T47D (cell line): ENCODE data around the gene VAV1.
"Not testable (repeated sequence)": the region's sequence is repeated elsewhere in the genome, so short reads cannot be mapped to it uniquely, and the experiment has no call there.

Experiments used
- DNase-seq, 2 experiments: peaks; one replicate each; pipeline versions ENCODE4 v3.0.0 to v3.0.0-alpha.2; 2011 to 2012; ENCODE audit warnings: low read depth in 1 of 2, low spot score in 1 of 2
- JUND ChIP-seq: IDR thresholded peaks from 2 replicates; pipeline ENCODE4 v1.6.1; 2012; ENCODE audit warnings: low read depth
- in situ Hi-C: cut with HindIII; loops from 2 replicates; pipeline ENCODE4 v1.10.0; 2016; ENCODE audit warnings: low sequenced_read_pairs, low pct_unique_long_range_greater_than_20kb

VAV1 gene

GRCh38 chr19:6753178-6754031 is 19.1 kb upstream of the VAV1 start:
- in situ Hi-C loops, result no loop called here
- no peak for TF ChIP-seq JUND
- DNase-seq, result peak; percentile 62 to 72

GRCh38 chr19:6754136-6754535 is 18.4 kb upstream of the VAV1 start:
- no peak for TF ChIP-seq JUND
- DNase-seq, result no peak
- in situ Hi-C loops, result no loop called here

- no peak for DNase-seq
- TF ChIP-seq JUND, result no peak
- in situ Hi-C loops, result no loop called here
These were observed 17.6 kb upstream of the VAV1 start for GRCh38 chr19:6754653-6755463.

- TF ChIP-seq JUND, result no peak
- no peak for DNase-seq
- in situ Hi-C loops, result no loop called here
These were observed 11.9 kb upstream of the VAV1 start for GRCh38 chr19:6760606-6761005.

GRCh38 chr19:6761053-6761676 is 11.3 kb upstream of the VAV1 start:
- in situ Hi-C loops, result no loop called here
- peak in 1 of 2 experiments; percentile 55 for DNase-seq
- no peak for TF ChIP-seq JUND

- in situ Hi-C loops, result not testable (repeated sequence)
These were observed 10.2 kb upstream of the VAV1 start for GRCh38 chr19:6762253-6762797.

GRCh38 chr19:6765738-6766356 is 6.7 kb upstream of the VAV1 start:
- peak; percentile 65 to 94 for DNase-seq
- in situ Hi-C loops, result no loop called here
- TF ChIP-seq JUND, result peak; percentile 92

More at GRCh38 chr19:6762253-6762797, 10.2 kb upstream of the VAV1 start:
- DNase-seq, result not testable (repeated sequence)

GRCh38 chr19:6766357-6767080 is 6.0 kb upstream of the VAV1 start:
- no peak for DNase-seq
- TF ChIP-seq JUND, result no peak
- in situ Hi-C loops, result no loop called here

- in situ Hi-C loops, result no loop called here
- TF ChIP-seq JUND, result no peak
- DNase-seq, result no peak
These were observed 5.5 kb upstream of the VAV1 start for GRCh38 chr19:6767081-6767356.

GRCh38 chr19:6767357-6768235 is 4.9 kb upstream of the VAV1 start, which contains the start of gene SH2D3A:
SH2D3A (minus strand) TSS chr19:6767435; CDS start chr19:6763748, 3,687 bp downstream.
- DNase-seq, result peak; percentile 78 to 98
- in situ Hi-C loops, result no loop called here
- no peak for TF ChIP-seq JUND

- no peak for TF ChIP-seq JUND
- no peak for DNase-seq
- in situ Hi-C loops, result no loop called here
These were observed 4.2 kb upstream of the VAV1 start for GRCh38 chr19:6768236-6768785.
